Cardiac muscle cell (in vitro differentiated cells and primary cell): ENCODE data around the gene U2SURP. TPM values are rescaled to one million over a fixed set of nuclear protein-coding genes. Genes with fewer than 3 reads are reported as not detected.

Source experiments
- DNase-seq, 2 donors: peaks; one replicate each; pipeline versions ENCODE4 v3.0.0 to v3.0.0-alpha.2; 2010 to 2017; ENCODE audit warnings: low read depth in 1 of 2, low spot score in 1 of 2
- H3K27ac ChIP-seq: fragments of 200-600 bp; sonication (generic); 2 replicates; pipeline ENCODE4 v1.5.1; 2016
- H3K27me3 ChIP-seq: fragments of 200-600 bp; sonication (generic); 2 replicates; pipeline ENCODE4 v1.6.0; 2016; ENCODE audit warnings: control low read depth
- H3K36me3 ChIP-seq: fragments of 200-600 bp; sonication (generic); 2 replicates; pipeline ENCODE4 v1.5.1; 2016; ENCODE audit warnings: control low read depth
- H3K4me1 ChIP-seq: fragments of 200-600 bp; sonication (generic); 2 replicates; pipeline ENCODE4 v1.8.1; 2017; ENCODE audit warnings: low read depth, mild to moderate bottlenecking, mixed run types
- H3K4me3 ChIP-seq: fragments of 200-600 bp; sonication (generic); 2 replicates; pipeline ENCODE4 v1.5.1; 2016; ENCODE audit warnings: mild to moderate bottlenecking
- H3K9me3 ChIP-seq: fragments of 200-600 bp; sonication (generic); 2 replicates; pipeline ENCODE4 v1.5.1; 2017; ENCODE audit warnings: low read depth, mild to moderate bottlenecking, control low read depth
- polyA plus RNA-seq: library from polyadenylated mRNA; unstranded; fragments of >200 nt; fragmentation: Nextera tagmentation; extraction: Ambion mirVana; gene quantifications from 2 replicates; pipeline ENCODE4 v1.2.1, GENCODE V29; 2016
- total RNA-seq: library from RNA; depleted of rRNA; stranded (reverse); fragments of >200 nt; gene quantifications from 2 replicates; pipeline ENCODE4 v1.2.3, GENCODE V29; 2016
- TF ChIP-seq, protein P1 (sequence below): IDR thresholded peaks from 2 replicates; pipeline ENCODE4 v1.5.1; 2012; ENCODE audit warnings: low read depth, mild to moderate bottlenecking, low read length

Gene U2SURP
- total and polyA plus RNA-seq, 2 experiments from 2014 or later: 66.4 to 89.0 TPM

DNA sequence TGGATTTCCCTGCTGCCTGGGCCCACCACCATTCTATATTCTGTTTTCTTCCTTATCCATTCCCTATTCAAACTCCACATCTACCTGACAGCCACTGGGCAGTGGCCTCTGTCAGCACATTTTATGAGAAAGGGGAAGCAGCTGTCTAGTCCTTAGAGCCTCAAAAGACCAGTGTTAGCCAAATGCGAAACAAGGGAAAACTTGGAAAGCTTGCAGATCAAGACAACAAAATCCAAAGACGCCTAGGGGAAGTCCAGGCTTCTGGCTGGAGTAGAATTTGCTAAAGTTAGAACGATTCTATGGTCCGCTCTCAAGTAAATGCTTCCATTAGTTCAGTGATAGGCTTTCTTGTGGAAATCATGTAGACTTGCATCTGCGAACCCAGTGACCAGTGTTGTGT is 78.8 kb downstream of the U2SURP start:
- TF ChIP-seq, protein P1, sequence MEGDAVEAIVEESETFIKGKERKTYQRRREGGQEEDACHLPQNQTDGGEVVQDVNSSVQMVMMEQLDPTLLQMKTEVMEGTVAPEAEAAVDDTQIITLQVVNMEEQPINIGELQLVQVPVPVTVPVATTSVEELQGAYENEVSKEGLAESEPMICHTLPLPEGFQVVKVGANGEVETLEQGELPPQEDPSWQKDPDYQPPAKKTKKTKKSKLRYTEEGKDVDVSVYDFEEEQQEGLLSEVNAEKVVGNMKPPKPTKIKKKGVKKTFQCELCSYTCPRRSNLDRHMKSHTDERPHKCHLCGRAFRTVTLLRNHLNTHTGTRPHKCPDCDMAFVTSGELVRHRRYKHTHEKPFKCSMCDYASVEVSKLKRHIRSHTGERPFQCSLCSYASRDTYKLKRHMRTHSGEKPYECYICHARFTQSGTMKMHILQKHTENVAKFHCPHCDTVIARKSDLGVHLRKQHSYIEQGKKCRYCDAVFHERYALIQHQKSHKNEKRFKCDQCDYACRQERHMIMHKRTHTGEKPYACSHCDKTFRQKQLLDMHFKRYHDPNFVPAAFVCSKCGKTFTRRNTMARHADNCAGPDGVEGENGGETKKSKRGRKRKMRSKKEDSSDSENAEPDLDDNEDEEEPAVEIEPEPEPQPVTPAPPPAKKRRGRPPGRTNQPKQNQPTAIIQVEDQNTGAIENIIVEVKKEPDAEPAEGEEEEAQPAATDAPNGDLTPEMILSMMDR: no peak
- Histone ChIP-seq H3K27ac (no peak overlapping the region), H3K4me3 (no peak overlapping the region), H3K4me1 (no peaks in the 10 kb centered on the region), H3K27me3 (no peaks in the 10 kb centered on the region), H3K9me3 (no peaks in the 10 kb centered on the region), H3K36me3 (no peaks in the 10 kb centered on the region)
- DNase-seq: no peak

DNA sequence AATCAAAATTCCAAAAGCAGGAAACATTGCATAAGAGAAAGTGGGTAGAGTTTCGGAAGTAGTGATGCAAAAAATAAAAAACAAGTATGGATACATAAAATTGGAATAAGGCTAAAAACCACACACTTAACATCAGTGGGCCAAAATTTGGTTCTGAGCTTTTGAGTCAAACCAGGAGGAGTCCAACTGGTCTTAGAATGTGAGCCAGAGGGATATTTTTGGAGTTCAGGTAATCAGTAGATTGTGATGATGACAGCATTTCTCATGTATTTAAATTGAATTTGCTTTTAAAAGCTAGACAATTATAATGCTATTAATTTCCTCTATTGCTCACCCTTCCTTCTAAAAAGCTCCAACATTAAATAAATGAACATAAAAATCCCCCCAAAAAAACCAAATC is 80.0 kb downstream of the U2SURP start:
- TF ChIP-seq, protein P1: no peak
- H3K9me3 ChIP-seq: no peaks in the 10 kb centered on the region
- no peaks in the 10 kb centered on the region for H3K36me3 ChIP-seq
- no peak overlapping the region for H3K27ac ChIP-seq
- no peak for DNase-seq
- no peaks in the 10 kb centered on the region for H3K27me3 ChIP-seq
- no peak overlapping the region for H3K4me3 ChIP-seq
- no peaks in the 10 kb centered on the region for H3K4me1 ChIP-seq

DNA sequence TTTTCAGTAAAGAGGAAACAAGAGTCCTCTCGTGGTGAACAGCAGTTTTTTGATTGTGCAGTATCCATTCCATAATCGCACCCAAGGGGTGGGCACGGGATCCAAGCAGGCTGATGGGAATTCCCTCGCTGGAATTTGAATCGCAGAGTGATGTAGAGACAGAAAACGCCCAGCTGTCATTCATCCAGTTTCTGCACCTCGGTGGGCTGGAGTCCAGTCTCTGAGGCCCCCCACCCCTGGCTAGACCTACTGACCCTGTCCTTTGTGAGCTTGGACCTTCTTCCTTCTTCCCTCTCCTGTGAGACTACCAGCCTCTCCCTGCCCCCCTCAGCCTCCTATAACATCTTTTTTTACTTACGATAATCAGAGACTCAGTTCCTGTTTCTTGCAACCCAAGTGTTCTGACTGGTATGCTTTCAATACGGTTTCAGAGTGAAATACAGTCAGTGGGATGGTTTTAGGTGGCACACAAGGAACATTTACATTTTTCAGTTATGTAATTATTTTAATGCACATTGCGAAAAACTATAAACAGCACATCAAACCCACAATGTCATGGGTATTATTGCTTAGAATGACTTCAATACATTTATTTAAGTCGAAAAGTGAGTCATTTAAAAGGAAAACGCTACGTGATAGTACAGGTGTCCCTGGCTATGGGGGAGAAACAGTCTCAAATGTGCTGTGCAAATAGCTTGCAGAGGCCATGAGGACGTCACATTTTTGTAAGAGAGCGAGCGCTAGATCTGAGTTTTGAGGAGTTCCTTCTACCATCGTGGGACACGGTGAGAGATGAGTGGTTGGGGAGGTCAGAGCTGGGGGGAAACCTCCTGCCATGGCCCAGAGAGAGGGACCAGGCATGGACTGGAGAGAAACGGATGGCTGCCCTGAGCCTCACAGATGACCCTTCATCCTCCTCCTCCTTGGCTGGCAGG is 80.7 kb downstream of the U2SURP start:
- no peak for DNase-seq
- no peak overlapping the region for H3K27ac ChIP-seq
- H3K4me1 ChIP-seq: no peaks in the 10 kb centered on the region
- no peaks in the 10 kb centered on the region for H3K27me3 ChIP-seq
- no peak overlapping the region for H3K4me3 ChIP-seq
- no peaks in the 10 kb centered on the region for H3K9me3 ChIP-seq
- H3K36me3 ChIP-seq: no peaks in the 10 kb centered on the region
- TF ChIP-seq, protein P1: no peak

DNA sequence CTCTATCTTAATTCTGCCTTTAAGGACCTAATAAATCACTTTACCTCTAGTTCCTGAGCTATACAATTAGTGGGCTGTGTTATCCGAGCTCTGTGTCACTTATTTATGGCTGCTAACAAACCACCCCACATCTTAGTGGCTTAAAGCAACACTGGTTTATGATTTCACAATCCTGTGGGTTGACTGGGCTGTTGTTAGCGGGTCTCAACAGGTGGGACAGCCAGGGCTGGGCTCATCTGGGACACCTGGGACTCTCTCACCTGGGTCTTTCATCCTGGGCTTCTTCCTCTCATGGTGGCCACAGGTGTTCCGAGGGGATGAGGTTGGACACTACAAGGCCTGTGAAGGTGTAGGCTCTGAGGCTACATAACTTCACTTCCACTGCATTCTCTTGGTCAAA is 82.4 kb downstream of the U2SURP start:
- Histone ChIP-seq H3K36me3 (no peaks in the 10 kb centered on the region), H3K4me1 (no peaks in the 10 kb centered on the region), H3K9me3 (no peaks in the 10 kb centered on the region), H3K27me3 (no peaks in the 10 kb centered on the region), H3K4me3 (no peak overlapping the region), H3K27ac (no peak overlapping the region)
- DNase-seq: no peak
- TF ChIP-seq, protein P1: no peak

DNA sequence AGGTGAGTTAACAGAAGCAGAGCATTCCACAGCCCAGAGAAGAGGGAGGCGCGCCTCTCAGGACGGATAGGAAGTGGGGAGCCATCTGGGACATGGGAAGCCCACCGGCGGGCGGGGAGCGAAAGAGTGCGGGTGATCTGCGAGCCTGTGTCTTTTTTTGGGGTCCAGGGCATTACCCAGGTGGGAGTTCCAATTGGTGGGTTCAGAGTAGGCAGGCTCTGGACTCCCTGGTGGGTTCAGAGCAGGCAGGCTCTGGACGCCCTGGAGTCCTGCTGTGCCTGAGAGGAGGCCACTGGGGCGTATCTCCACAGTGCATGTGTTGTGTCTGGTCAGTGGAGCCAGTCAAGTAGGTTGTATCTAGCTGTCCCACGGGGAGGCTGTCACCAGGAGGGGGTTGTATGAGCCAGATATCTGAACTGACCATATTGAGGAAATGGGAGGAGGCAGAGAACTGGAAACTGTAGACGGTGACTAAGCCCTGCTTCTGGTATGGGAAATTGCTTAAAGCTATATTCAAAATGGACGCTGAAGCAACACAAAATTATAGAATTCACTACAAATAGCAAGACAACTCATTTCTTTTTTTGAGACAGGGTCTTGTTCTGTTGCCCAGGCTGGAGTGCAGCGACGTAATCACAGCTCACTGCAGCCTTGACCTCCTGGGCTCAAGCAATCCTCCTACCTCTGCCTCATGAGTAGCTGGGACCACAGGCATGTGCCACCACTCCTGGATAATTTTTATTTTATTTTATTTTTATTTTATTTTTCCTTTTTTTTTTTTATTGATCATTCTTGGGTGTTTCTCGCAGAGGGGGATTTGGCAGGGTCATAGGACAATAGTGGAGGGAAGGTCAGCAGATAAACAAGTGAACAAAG is 83.7 kb downstream of the U2SURP start:
- Histone ChIP-seq H3K4me3 (no peak overlapping the region), H3K9me3 (no peaks in the 10 kb centered on the region), H3K36me3 (no peaks in the 10 kb centered on the region), H3K4me1 (no peaks in the 10 kb centered on the region), H3K27ac (no peak overlapping the region), H3K27me3 (no peaks in the 10 kb centered on the region)
- peak in 1 of 2 donors; percentile 75 for DNase-seq
- TF ChIP-seq, protein P1: no peak
